ENCODE results near the gene RRM2.

DNA sequence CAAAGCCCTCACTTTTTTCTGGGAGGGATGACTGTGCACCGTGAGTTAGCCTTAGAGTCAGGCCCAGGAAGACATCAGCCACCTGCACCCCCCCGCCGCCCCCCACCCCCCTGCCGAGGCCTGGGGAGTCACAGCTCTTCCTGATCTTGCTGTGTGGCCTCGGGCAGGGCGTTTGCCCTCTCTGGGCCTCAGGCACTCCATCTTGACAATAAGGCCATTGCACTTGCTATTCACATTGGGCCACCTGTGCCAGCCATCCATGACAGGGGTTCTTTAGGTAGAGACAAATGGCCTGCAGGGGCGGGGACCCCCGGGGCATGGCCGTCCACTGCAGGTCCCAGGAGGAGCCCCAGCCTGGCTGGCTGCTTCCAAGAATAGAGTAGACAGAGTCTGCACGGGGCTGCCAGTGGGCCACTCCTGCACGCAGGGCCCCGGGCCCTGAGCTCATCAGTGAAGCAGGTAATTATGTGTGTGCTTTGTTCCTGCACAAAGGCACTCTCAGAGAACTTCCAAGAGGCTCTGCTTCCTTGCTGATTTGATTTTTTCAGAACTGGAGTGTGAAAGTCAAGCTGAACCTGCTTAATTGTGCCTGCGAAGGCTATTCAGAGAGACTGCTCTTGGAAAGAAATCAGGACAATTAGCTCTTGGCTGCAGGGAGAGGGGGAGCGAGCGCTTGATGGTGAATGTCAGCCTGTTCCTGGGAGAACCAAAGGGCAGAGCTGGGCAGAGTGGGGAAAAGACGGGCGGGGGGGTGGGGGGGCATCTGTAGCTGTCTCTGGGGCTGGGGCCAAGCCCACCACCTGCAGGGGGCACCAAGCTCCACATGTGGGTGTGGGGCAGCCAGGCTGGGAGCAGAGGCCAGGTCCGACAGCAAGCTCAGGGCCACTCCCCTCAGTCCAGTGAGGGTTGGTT lies 40.3 kb downstream of the RRM2 start:
- TF ChIP-seq, protein P1, sequence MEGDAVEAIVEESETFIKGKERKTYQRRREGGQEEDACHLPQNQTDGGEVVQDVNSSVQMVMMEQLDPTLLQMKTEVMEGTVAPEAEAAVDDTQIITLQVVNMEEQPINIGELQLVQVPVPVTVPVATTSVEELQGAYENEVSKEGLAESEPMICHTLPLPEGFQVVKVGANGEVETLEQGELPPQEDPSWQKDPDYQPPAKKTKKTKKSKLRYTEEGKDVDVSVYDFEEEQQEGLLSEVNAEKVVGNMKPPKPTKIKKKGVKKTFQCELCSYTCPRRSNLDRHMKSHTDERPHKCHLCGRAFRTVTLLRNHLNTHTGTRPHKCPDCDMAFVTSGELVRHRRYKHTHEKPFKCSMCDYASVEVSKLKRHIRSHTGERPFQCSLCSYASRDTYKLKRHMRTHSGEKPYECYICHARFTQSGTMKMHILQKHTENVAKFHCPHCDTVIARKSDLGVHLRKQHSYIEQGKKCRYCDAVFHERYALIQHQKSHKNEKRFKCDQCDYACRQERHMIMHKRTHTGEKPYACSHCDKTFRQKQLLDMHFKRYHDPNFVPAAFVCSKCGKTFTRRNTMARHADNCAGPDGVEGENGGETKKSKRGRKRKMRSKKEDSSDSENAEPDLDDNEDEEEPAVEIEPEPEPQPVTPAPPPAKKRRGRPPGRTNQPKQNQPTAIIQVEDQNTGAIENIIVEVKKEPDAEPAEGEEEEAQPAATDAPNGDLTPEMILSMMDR (IDR thresholded peaks at IDR 0.05) = 0 out of 3 replicates have a peak, but pooled peaks have one; percentile 7
- TF ChIP-seq POLR2AphosphoS2 (conservative IDR thresholded peaks at IDR 0.05; ENCODE audit: low read length) (no peak), MAX (IDR thresholded peaks at IDR 0.05) (no peak)

All from A549 (cell line).